Ramos (cell line): ENCODE results near the gene TOMM40.
"Not testable (repeated sequence)": the region's sequence is repeated elsewhere in the genome, so short reads cannot be mapped to it uniquely, and the experiment has no call there.

Experiments used
- in situ Hi-C: fragments of 300-500 bp; cut with MboI; formaldehyde crosslinking; loops from one replicate; pipeline ENCODE4 v1.14.3; 2022; ENCODE audit warnings: low sequenced_read_pairs; ENCODE audit not compliant: unreplicated experiment

TOMM40 gene

GRCh38 chr19:44869733-44870470 is 21.2 kb upstream of the TOMM40 start:
- in situ Hi-C loops: no loop called here

GRCh38 chr19:44871809-44872208 is 19.2 kb upstream of the TOMM40 start:
- in situ Hi-C loops: no loop called here

GRCh38 chr19:44872661-44873060 is 18.4 kb upstream of the TOMM40 start:
- in situ Hi-C loops: no loop called here

- in situ Hi-C loops: no loop called here
Measured at GRCh38 chr19:44874317-44874716, 16.7 kb upstream of the TOMM40 start.

GRCh38 chr19:44875666-44876451 is 15.2 kb upstream of the TOMM40 start:
- in situ Hi-C loops: no loop called here

- in situ Hi-C loops: no loop called here
Measured at GRCh38 chr19:44876930-44877535, 14.0 kb upstream of the TOMM40 start.

- in situ Hi-C loops: no loop called here
Measured at GRCh38 chr19:44878120-44878865, 12.8 kb upstream of the TOMM40 start.

GRCh38 chr19:44879309-44880065 is 11.6 kb upstream of the TOMM40 start:
- in situ Hi-C loops: no loop called here

GRCh38 chr19:44882063-44882462 is 9.0 kb upstream of the TOMM40 start:
- in situ Hi-C loops: no loop called here

- in situ Hi-C loops: not testable (repeated sequence)
Measured at GRCh38 chr19:44882619-44883397, 8.2 kb upstream of the TOMM40 start.

- in situ Hi-C loops: no loop called here
Measured at GRCh38 chr19:44883922-44884321, 7.1 kb upstream of the TOMM40 start.

- in situ Hi-C loops: no loop called here
Measured at GRCh38 chr19:44884566-44884965, 6.5 kb upstream of the TOMM40 start.

GRCh38 chr19:44886141-44886540 is 4.9 kb upstream of the TOMM40 start:
- in situ Hi-C loops: no loop called here

GRCh38 chr19:44887648-44888047 is 3.4 kb upstream of the TOMM40 start:
- in situ Hi-C loops: no loop called here

- in situ Hi-C loops: not testable (repeated sequence)
Measured at GRCh38 chr19:44888335-44888734, 2.7 kb upstream of the TOMM40 start.

- in situ Hi-C loops: no loop called here
Measured at GRCh38 chr19:44889830-44890365, 1.2 kb upstream of the TOMM40 start.

GRCh38 chr19:44890366-44891015 is 563 bp upstream of the TOMM40 start:
- in situ Hi-C loops: no loop called here

- in situ Hi-C loops: no loop called here
Measured at GRCh38 chr19:44892932-44893331, 1.9 kb downstream of the TOMM40 start.
